ENCODE results near the gene ALK. TPM values are rescaled to one million over a fixed set of nuclear protein-coding genes. Genes with fewer than 3 reads are reported as not detected.

Gene ALK
- total RNA-seq, 2 donors from 2014 or later = 0.16 to 0.26 TPM

GRCh38 chr2:29848566-29849310, 72.6 kb downstream of the ALK start:
- no peak overlapping the region for H3K4me3 ChIP-seq
- H3K27ac ChIP-seq = no peak overlapping the region
- no peaks in the 10 kb centered on the region for H3K27me3 ChIP-seq
- no peaks in the 10 kb centered on the region for H3K36me3 ChIP-seq
- no peak for DNase-seq (ENCODE audit: low spot score)
- peaks cover 4 to 8% of the 10 kb centered on the region in 2 donors for H3K9me3 ChIP-seq
- no peak for TF ChIP-seq CTCF (IDR thresholded peaks at IDR 0.05)
- no peaks in the 10 kb centered on the region for H3K4me1 ChIP-seq

- H3K27me3 ChIP-seq = no peaks in the 10 kb centered on the region
- H3K4me1 ChIP-seq = no peaks in the 10 kb centered on the region
- H3K9me3 ChIP-seq = peaks cover 4 to 6% of the 10 kb centered on the region in 2 donors
- no peak for TF ChIP-seq CTCF (IDR thresholded peaks at IDR 0.05)
- H3K4me3 ChIP-seq = no peak overlapping the region
- DNase-seq (ENCODE audit: low spot score) = no peak
- H3K36me3 ChIP-seq = no peaks in the 10 kb centered on the region
- H3K27ac ChIP-seq = no peak overlapping the region
Measured at GRCh38 chr2:29847886-29848285, 73.5 kb downstream of the ALK start.

- no peak overlapping the region for H3K27ac ChIP-seq
- no peak overlapping the region for H3K4me3 ChIP-seq
- DNase-seq (ENCODE audit: low spot score) = no peak
- no peaks in the 10 kb centered on the region for H3K36me3 ChIP-seq
- H3K27me3 ChIP-seq = no peaks in the 10 kb centered on the region
- TF ChIP-seq CTCF (IDR thresholded peaks at IDR 0.05) = no peak
- no peaks in the 10 kb centered on the region for H3K9me3 ChIP-seq
- H3K4me1 ChIP-seq = no peaks in the 10 kb centered on the region
Measured at GRCh38 chr2:29844713-29845326, 76.6 kb downstream of the ALK start.

GRCh38 chr2:29841386-29842004, 79.9 kb downstream of the ALK start:
- H3K27me3 ChIP-seq = no peaks in the 10 kb centered on the region

GRCh38 chr2:29839306-29839705, 82.1 kb downstream of the ALK start:
- no peaks in the 10 kb centered on the region for H3K36me3 ChIP-seq
- TF ChIP-seq CTCF (IDR thresholded peaks at IDR 0.05) = no peak
- H3K9me3 ChIP-seq = peaks cover 0 to 21% of the 10 kb centered on the region in 2 donors
- H3K27ac ChIP-seq = no peak overlapping the region
- DNase-seq (ENCODE audit: low spot score) = no peak
- H3K4me1 ChIP-seq = no peaks in the 10 kb centered on the region
- no peaks in the 10 kb centered on the region for H3K27me3 ChIP-seq
- H3K4me3 ChIP-seq = no peak overlapping the region

More at GRCh38 chr2:29841386-29842004, 79.9 kb downstream of the ALK start:
- Histone ChIP-seq H3K9me3 (peaks cover 0 to 20% of the 10 kb centered on the region in 2 donors), H3K27ac (no peak overlapping the region), H3K4me3 (no peak overlapping the region), H3K4me1 (no peaks in the 10 kb centered on the region), H3K36me3 (no peaks in the 10 kb centered on the region)
- DNase-seq (ENCODE audit: low spot score) = no peak
- peak; percentile 79 to 92 for TF ChIP-seq CTCF (IDR thresholded peaks at IDR 0.05)

All from right atrium auricular region (tissue), 2 donors.